Progenitor cell of endocrine pancreas (in vitro differentiated cells): ENCODE data around the gene MYO7B. TPM values are rescaled to one million over a fixed set of nuclear protein-coding genes. Genes with fewer than 3 reads are reported as not detected.

Source experiments
- DNase-seq: peaks from one replicate; pipeline ENCODE4 v3.0.0; 2021; ENCODE audit warnings: low spot score; ENCODE audit not compliant: unreplicated experiment
- H3K27ac Mint-ChIP-seq: 2 replicates; pipeline ENCODE4 v1.8.0; 2021; ENCODE audit warnings: mild to moderate bottlenecking, moderate library complexity, mixed read lengths
- H3K27me3 Mint-ChIP-seq: 2 replicates; pipeline ENCODE4 v1.8.0; 2021; ENCODE audit warnings: mixed read lengths
- H3K36me3 Mint-ChIP-seq: 2 replicates; pipeline ENCODE4 v1.8.0; 2022; ENCODE audit warnings: mixed read lengths; ENCODE audit not compliant: insufficient read depth
- H3K4me1 Mint-ChIP-seq: 2 replicates; pipeline ENCODE4 v1.8.0; 2021; ENCODE audit warnings: low read depth, mixed read lengths
- H3K4me3 Mint-ChIP-seq: 2 replicates; pipeline ENCODE4 v1.8.0; 2021; ENCODE audit warnings: low read depth, mild to moderate bottlenecking, moderate library complexity, mixed read lengths
- H3K9me3 Mint-ChIP-seq: 2 replicates; pipeline ENCODE4 v1.8.0; 2021; ENCODE audit warnings: low read depth, mixed read lengths
- CTCF ChIP-seq: fragments of 200-600 bp; sonication (generic); IDR thresholded peaks from one replicate; pipeline ENCODE4 v1.5.0; 2021; ENCODE audit warnings: antibody characterized with exemption, mild to moderate bottlenecking; ENCODE audit not compliant: unreplicated experiment
- total RNA-seq: library from RNA; stranded (reverse); gene quantifications from 2 replicates; pipeline ENCODE4 v1.2.1, GENCODE V29; 2021

MYO7B gene
- total RNA-seq, 1 donor from 2014 or later: not detected

DNA sequence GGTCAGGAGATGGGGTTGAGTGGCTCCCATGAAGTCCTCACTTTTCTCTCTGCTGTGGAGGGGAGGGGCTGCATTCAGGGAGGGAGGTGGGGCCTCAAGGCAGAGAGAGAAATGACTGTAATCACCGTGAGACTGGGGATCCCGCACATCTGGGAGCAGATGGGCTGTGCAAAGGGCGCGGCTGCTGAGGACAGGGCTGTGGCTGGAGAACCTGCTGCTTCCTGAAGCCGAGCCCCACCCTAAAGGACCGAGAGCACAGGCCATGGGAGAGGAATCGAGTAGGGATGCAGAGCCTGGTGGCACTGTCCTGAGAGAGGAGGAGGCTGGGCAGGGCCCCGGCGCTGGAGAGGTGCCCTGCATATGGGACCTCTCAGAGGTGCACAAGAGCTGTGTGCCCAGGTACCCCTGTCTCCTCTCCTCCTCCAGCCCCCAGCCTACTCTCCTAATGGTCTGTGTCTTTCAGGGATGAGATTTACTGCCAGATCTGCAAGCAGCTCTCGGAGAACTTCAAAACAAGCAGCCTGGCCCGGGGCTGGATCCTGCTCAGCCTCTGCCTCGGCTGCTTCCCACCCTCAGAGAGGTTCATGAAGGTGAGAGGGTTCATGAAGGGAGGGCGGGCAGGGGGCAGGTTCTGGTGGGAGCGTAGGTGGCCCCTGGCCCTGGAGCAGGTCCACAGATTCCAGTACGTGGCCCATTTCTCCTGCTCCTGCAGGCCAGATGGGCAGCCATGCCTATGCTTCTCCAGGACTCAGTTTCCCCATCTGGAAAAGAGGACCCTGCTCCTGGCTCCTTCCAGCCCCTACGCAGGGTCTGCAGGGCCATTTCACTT lies 84.6 kb downstream of the MYO7B start:
- H3K36me3 Mint-ChIP-seq: no peaks in the 10 kb centered on the region
- H3K4me1 Mint-ChIP-seq: peaks cover 2% of the 10 kb centered on the region
- H3K9me3 Mint-ChIP-seq: peaks cover 3% of the 10 kb centered on the region
- no peak for TF ChIP-seq CTCF
- no peak for DNase-seq
- no peak overlapping the region for H3K4me3 Mint-ChIP-seq
- H3K27me3 Mint-ChIP-seq: peaks cover 11% of the 10 kb centered on the region
- H3K27ac Mint-ChIP-seq: no peak overlapping the region

- no peaks in the 10 kb centered on the region for H3K36me3 Mint-ChIP-seq
- TF ChIP-seq CTCF: no peak
- peaks cover 3% of the 10 kb centered on the region for H3K9me3 Mint-ChIP-seq
- H3K4me1 Mint-ChIP-seq: peaks cover 2% of the 10 kb centered on the region
- no peak for DNase-seq
- H3K27me3 Mint-ChIP-seq: peaks cover 12% of the 10 kb centered on the region
- no peak overlapping the region for H3K27ac Mint-ChIP-seq
- H3K4me3 Mint-ChIP-seq: no peak overlapping the region
These were observed 85.4 kb downstream of the MYO7B start for GRCh38 chr2:127620866-127621265.

- peaks cover 13% of the 10 kb centered on the region for H3K27me3 Mint-ChIP-seq
- H3K9me3 Mint-ChIP-seq: peaks cover 3% of the 10 kb centered on the region
- H3K4me1 Mint-ChIP-seq: peaks cover 2% of the 10 kb centered on the region
- H3K4me3 Mint-ChIP-seq: no peak overlapping the region
- no peak for DNase-seq
- no peak overlapping the region for H3K27ac Mint-ChIP-seq
- H3K36me3 Mint-ChIP-seq: no peaks in the 10 kb centered on the region
- no peak for TF ChIP-seq CTCF
These were observed 86.5 kb downstream of the MYO7B start for GRCh38 chr2:127621981-127622431.

DNA sequence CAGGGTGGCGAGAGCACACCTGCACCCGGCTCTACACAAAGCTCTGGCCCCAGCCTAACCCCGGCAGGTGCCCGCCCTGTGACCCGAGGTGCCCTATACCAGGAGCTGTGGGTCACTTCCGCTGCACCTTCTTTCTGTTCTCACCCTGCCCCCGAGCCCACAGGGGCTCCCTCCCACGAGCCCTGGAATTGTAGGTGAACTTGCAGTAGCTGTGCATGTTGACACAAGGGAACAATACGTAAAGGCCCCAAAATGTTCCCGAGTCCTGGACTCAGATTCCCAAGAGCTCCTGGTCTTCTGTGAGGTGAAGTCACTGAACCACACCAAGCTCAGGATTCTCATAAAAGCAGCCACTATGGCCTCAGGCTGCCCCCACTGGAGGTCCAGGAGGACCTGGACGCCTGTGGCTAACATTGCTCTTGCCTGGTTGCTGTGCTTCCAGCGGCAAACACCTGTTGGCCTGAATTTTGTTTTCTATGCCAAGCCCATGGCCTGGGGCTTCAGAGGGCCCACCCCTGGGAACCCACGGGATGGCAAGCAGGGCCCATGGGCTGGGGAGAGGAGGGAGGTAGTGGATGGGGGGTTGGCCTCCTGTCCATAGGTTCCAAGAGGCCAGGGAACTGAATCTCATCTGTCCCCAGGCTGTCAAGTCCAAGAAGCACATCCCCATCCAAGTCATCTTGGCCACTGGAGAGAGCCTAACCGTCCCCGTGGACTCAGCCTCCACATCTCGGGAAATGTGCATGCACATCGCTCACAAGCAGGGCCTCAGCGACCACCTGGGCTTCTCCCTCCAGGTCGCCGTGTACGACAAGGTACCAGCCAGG lies 87.3 kb downstream of the MYO7B start:
- Mint-ChIP-seq H3K36me3 (no peaks in the 10 kb centered on the region), H3K4me3 (no peak overlapping the region), H3K9me3 (peaks cover 2% of the 10 kb centered on the region), H3K27ac (no peak overlapping the region), H3K4me1 (peaks cover 2% of the 10 kb centered on the region), H3K27me3 (peaks cover 13% of the 10 kb centered on the region)
- no peak for TF ChIP-seq CTCF
- no peak for DNase-seq
